ENCODE data around the gene POLR3G.

POLR3G gene

GRCh38 chr5:90504743-90505142 is 30.1 kb downstream of the POLR3G start:
- no peak for DNase-seq

DNA sequence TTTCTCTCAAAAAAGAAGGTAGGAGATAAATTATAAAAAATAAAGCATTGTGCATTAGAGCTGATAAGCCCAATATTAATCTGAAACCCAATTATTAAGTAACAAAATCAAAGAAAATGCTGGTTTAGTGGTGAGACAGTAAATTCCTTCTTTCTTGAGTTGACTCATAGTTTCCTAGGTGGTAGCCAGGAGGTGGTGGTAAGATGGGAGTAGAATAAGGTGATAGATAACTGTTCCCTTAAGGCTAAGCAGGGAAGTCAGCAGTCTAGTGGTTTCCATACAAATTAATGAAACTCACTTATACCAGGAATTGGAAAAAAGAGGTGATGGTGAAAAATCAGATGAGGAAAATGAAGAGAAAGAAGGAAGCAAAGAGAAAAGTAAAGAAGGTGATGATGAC is 31.6 kb downstream of the POLR3G start:
- no peak for DNase-seq

- DNase-seq = no peak
These were observed 35.8 kb downstream of the POLR3G start for GRCh38 chr5:90510438-90510837.

GRCh38 chr5:90514520-90514919 is 39.9 kb downstream of the POLR3G start:
- DNase-seq = no peak

GRCh38 chr5:90518661-90519060 is 44.0 kb downstream of the POLR3G start:
- DNase-seq = peak; percentile 28

GRCh38 chr5:90519081-90519480 is 44.4 kb downstream of the POLR3G start:
- DNase-seq = no peak

DNA sequence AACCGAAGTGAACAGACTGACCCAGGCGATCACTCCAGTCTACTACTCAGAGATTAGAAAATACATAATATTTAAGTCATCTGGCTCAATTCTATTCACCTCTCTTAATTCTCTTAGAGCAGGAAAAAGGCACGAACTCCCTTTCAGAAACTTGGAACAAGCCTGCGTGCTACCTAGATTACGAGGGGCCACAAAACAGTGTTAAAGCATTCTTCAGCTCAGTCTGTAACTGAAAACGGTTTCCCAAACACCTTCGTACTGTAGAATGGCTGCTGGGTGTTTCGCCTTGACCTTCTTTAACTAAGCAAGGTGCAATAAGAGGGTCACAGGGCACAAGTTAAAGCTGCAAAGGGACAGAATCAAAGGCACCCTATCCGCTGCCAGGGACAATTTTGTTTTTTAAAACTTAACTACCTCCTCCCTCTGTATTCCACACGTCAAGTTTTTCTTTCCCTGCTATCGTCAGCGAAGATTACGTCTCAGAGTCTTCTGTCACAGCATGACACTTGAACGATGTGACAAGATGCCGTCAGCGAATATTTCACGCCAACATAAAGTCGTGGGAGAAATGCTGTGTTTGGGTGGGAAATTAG is 54.0 kb downstream of the POLR3G start:
- DNase-seq = peak; percentile 22

- peak; percentile 98 for DNase-seq
These were observed 54.7 kb downstream of the POLR3G start, which contains the start of gene LYSMD3 for GRCh38 chr5:90529194-90529938. TSS of gene LYSMD3 (minus strand) at chr5:90529584. CDS start at chr5:90525289, 4,295 bp downstream.

DNA sequence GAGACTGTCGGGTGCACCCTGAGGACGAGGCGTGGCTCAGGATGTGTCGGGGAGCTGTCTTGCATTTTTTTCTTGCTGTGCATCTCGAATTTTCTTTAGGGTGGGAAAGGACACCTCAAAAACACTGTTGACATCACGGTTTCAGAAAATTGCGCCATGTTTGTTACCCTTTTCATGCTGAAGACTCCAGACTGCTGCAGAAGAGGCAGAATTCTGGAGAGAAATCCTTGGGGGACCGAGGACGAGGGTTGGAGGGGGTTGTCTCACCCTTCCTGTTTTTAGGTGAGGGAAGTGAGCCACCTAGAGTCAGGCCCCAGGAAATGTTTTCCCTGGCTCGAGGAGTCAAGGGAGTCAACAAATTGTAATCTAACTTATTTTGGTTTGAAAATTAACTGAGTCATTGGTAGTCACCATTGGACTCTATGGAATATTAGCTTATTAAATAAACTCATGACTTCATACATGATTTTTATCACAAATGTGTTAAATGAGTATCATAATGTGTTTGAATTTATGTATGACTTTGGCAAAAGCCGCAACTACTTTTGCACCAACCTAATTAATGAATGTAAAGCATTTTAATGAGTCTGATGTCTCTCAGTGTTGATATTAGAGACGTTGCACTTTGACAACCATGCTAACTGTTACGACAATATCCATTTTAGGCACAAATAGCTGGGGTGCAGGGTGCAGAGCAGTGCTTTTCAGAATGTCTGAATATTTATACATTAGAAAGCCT is 55.4 kb downstream of the POLR3G start:
- DNase-seq = peak; percentile 85

DNA sequence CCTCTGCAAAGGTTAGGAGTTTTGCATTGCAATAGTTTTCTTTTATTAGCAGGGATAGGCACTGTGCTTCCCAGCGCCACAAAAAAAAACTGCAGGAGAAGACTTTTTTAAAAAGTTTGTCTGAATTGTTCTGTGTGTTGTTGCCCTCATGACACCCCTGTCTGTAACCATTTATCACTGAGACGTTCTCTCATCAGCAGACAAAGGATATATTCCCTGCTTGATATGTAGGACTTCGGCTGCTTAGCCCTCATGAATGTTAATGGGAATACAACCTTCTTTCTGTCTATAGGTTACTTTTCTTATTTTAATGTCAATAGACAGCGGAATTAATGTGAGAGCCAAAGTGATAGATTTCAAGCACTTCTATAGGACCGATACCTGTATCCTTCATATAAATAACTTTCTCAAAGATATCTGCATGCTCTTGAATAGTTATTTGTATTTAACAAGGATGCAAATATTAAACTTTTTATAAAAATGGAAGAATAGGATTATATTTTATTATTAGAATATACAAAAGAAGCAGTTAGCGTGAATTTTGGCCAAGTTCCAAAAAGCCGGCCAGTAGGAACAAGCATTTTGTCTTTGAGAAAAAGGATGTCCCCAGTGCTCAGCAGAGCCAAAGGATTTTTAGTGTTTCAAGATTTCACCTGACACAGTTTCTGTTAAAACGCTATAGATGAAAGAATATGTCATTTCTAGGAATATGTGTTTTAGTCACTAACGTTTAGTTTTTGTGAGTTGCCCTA is 56.2 kb downstream of the POLR3G start:
- no peak for DNase-seq

- no peak for DNase-seq
These were observed 59.1 kb downstream of the POLR3G start for GRCh38 chr5:90533794-90534193.

DNA sequence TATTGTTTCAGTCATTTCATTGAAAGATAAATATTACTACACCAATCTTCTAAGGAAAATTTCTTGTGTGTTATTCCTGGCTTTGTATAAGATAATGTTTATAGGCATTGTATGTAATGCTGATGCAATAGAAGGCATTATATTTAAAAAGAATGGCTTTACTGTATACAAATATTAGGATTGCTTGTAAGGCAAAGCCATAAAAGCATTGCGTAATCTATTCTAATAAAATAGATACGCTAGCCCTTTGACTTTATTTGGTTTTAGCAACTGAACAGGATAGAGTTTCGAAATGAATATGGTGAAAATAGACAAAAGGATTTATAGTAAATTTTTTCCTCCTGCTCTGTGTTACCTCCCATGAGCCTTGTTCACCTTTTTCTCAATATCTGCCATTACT is 60.3 kb downstream of the POLR3G start:
- DNase-seq = no peak

GRCh38 chr5:90542827-90543519 is 68.3 kb downstream of the POLR3G start:
- DNase-seq = no peak

- no peak for DNase-seq
These were observed 70.8 kb downstream of the POLR3G start for GRCh38 chr5:90545511-90545910.

DNA sequence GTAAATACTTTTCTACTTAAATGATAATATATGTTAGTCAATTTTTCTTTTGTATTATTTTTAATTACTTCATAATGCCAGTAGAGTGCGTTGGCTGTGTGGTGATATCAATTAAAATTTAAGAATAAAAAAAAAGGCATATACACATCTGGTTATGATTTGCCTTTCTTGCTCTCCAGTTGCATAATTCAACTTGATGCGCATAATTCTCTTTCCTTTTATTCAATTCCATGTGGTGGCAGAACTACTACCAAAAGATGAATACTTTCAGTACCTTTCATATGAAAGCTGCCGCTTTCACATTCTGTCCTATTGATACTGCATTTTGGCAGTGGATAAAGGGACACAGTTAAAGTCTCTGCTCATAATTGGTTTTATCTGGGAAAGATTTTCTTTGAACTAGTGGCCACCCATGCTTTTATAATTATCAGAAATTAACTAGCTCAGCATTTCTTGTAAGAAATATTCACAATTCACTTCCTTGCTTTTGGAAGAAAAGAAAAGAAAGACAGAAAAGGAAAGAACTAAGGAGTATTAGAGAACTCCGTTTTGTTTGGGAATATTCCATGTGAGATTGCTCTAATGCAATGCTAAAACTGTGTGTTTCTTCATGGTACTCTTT is 71.7 kb downstream of the POLR3G start:
- DNase-seq = peak; percentile 19

- DNase-seq = no peak
These were observed 72.4 kb downstream of the POLR3G start for GRCh38 chr5:90547072-90547536.

GRCh38 chr5:90548069-90548593 is 73.5 kb downstream of the POLR3G start:
- DNase-seq = peak; percentile 79

DNA sequence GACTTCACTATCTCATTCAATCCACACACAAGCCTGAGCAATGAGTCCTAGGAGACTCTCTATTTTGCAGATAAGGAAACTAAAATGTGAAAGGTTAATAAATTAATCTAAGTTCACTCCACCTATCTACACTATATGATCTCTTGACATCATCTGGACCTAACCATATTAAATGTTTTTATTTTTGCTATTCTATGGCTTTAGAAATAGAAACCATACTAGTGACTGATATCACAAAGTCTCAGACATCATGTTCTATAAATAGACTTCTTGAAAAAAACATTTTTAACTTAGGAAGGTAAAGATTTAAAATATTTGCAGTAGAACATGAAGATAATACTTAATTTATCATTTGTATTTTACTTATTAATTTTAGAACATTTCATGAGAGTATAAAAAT is 74.6 kb downstream of the POLR3G start:
- no peak for DNase-seq

GRCh38 chr5:90549729-90550275 is 75.1 kb downstream of the POLR3G start:
- no peak for DNase-seq

GRCh38 chr5:90550963-90551362 is 76.3 kb downstream of the POLR3G start:
- no peak for DNase-seq

DNA sequence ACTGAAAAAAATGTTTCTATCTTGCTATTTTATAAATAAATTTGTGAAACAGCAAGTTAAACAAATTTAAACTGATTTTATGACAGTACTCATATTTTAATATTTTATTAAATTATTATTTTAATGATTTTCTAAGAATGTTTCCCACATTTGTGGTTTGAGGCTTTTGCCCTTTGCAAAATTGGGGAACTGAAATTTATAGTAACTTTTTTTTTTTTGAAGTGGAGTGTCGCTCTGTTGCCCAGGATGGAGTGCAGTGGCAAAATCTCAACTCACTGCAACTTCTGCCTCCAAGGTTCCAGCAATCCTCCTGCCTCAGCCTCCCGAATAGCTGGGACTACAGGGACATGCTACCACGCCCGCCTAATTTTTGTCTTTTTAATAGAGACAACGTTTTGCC is 76.7 kb downstream of the POLR3G start:
- no peak for DNase-seq
